ENCODE results near the gene NRXN2. TPM values are rescaled to one million over a fixed set of nuclear protein-coding genes. Genes with fewer than 3 reads are reported as not detected.

NRXN2 gene
- total RNA-seq, 1 donor from 2014 or later: 9.8 TPM

DNA sequence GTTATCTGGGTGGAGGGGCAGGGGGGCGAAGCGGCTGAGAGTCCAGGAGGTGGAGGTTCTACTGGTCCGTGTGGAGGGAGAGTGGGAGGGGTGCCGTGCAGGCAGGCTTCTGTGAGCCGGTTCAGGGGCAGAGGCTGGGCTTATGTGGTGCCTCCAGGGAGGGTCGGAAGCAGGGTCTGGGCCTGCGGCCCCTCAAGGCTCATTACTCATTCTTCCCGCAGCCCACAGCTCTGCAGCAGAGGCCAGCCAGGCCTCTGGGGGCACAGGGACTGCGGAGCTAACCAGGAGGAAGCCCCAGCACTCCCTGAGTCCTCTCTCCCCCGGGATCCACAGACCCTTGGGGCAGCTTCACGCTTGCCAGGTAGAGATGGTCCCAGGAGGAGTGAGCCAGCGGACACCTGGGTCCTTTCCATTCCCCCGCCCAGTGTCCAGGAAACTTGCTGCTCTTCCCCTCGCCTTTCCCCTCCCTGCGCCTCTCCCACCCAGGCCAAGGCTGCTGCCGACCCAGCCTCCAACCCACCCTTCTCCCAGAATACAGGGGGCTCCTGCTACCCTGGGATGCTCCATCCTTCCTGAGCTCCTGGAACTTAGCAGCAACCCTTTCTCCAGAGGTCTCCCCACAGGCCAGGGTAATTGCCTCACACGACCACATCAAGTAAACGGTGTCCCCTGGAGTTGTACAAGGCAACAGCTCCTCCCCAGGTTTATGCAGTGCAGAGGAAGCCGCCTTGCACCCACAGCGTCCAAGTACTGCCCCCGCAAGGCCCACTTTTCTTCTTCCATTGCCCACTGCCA lies 6.3 kb downstream of the NRXN2 start:
- H3K27ac Mint-ChIP-seq: no peak overlapping the region
- H3K4me3 Mint-ChIP-seq: no peak overlapping the region
- H3K4me1 Mint-ChIP-seq: peaks cover under 1% of the 10 kb centered on the region
- TF ChIP-seq, protein P1, sequence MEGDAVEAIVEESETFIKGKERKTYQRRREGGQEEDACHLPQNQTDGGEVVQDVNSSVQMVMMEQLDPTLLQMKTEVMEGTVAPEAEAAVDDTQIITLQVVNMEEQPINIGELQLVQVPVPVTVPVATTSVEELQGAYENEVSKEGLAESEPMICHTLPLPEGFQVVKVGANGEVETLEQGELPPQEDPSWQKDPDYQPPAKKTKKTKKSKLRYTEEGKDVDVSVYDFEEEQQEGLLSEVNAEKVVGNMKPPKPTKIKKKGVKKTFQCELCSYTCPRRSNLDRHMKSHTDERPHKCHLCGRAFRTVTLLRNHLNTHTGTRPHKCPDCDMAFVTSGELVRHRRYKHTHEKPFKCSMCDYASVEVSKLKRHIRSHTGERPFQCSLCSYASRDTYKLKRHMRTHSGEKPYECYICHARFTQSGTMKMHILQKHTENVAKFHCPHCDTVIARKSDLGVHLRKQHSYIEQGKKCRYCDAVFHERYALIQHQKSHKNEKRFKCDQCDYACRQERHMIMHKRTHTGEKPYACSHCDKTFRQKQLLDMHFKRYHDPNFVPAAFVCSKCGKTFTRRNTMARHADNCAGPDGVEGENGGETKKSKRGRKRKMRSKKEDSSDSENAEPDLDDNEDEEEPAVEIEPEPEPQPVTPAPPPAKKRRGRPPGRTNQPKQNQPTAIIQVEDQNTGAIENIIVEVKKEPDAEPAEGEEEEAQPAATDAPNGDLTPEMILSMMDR (IDR thresholded peaks at IDR 0.05; ENCODE audit: unreplicated experiment): no peak
- no peaks in the 10 kb centered on the region for H3K36me3 Mint-ChIP-seq
- H3K9me3 Mint-ChIP-seq: no peaks in the 10 kb centered on the region
- H3K27me3 Mint-ChIP-seq (ENCODE audit: low read depth): peaks cover 89% of the 10 kb centered on the region
- no peak for DNase-seq (ENCODE audit: low spot score in 2 of 2, unreplicated experiment in 2 of 2)

- H3K27me3 Mint-ChIP-seq (ENCODE audit: low read depth): peaks cover 89% of the 10 kb centered on the region
- TF ChIP-seq, protein P1 (IDR thresholded peaks at IDR 0.05; ENCODE audit: unreplicated experiment): no peak
- H3K4me1 Mint-ChIP-seq: peaks cover 5% of the 10 kb centered on the region
Observed at GRCh38 chr11:64715756-64716472, 7.1 kb downstream of the NRXN2 start.

DNA sequence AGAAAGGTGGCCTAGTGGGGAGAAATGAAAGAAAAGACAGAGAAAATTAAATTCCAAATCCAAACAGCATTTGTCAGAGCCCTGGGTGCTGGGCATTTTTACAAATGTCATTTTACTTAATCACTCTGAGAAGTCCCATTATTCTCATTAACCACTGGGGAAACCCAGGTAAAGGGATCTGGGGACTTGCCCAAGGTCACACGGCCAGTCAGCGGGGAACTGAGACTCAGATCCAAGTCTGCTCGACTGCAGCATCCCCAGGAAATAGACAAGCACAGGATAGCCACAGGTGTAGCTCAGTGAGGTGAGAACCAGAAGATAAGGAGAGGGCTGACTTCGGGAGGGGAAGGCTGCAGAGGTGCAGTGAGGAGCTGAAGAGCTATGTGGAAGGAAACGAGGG lies 7.9 kb downstream of the NRXN2 start:
- H3K4me1 Mint-ChIP-seq: peaks cover 7% of the 10 kb centered on the region
- no peak overlapping the region for H3K4me3 Mint-ChIP-seq
- H3K36me3 Mint-ChIP-seq: no peaks in the 10 kb centered on the region
- H3K9me3 Mint-ChIP-seq: no peaks in the 10 kb centered on the region
- DNase-seq (ENCODE audit: low spot score in 2 of 2, unreplicated experiment in 2 of 2): no peak
- TF ChIP-seq, protein P1 (IDR thresholded peaks at IDR 0.05; ENCODE audit: unreplicated experiment): no peak
- H3K27me3 Mint-ChIP-seq (ENCODE audit: low read depth): peaks cover 89% of the 10 kb centered on the region
- no peak overlapping the region for H3K27ac Mint-ChIP-seq

More at GRCh38 chr11:64715756-64716472, 7.1 kb downstream of the NRXN2 start:
- no peaks in the 10 kb centered on the region for H3K9me3 Mint-ChIP-seq
- H3K36me3 Mint-ChIP-seq: no peaks in the 10 kb centered on the region
- no peak overlapping the region for H3K27ac Mint-ChIP-seq
- no peak for DNase-seq (ENCODE audit: low spot score in 2 of 2, unreplicated experiment in 2 of 2)
- no peak overlapping the region for H3K4me3 Mint-ChIP-seq

DNA sequence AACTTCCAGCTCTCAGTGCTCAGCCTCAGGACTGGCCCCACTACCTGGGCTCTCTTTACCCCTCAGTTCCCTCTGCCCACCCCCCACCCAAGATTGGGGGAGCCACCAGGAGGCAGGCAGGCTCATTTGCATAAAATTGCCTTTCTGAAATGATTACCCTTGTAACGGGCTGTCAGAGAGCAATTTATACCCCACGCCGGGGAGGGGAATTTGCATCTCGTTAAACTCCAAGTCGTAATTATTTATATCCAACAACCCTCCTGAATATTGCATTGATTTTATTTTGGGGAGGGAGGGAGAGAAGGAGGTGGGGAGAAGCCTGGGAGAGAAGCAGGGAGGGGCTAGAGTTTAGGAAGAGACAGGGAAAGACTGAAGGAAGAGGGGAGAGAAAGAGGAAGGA lies 8.3 kb downstream of the NRXN2 start:
- H3K27ac Mint-ChIP-seq: no peak overlapping the region
- no peaks in the 10 kb centered on the region for H3K9me3 Mint-ChIP-seq
- TF ChIP-seq, protein P1 (IDR thresholded peaks at IDR 0.05; ENCODE audit: unreplicated experiment): no peak
- H3K4me3 Mint-ChIP-seq: no peak overlapping the region
- no peak for DNase-seq (ENCODE audit: low spot score in 2 of 2, unreplicated experiment in 2 of 2)
- H3K36me3 Mint-ChIP-seq: no peaks in the 10 kb centered on the region
- peaks cover 7% of the 10 kb centered on the region for H3K4me1 Mint-ChIP-seq
- peaks cover 89% of the 10 kb centered on the region for H3K27me3 Mint-ChIP-seq (ENCODE audit: low read depth)

DNA sequence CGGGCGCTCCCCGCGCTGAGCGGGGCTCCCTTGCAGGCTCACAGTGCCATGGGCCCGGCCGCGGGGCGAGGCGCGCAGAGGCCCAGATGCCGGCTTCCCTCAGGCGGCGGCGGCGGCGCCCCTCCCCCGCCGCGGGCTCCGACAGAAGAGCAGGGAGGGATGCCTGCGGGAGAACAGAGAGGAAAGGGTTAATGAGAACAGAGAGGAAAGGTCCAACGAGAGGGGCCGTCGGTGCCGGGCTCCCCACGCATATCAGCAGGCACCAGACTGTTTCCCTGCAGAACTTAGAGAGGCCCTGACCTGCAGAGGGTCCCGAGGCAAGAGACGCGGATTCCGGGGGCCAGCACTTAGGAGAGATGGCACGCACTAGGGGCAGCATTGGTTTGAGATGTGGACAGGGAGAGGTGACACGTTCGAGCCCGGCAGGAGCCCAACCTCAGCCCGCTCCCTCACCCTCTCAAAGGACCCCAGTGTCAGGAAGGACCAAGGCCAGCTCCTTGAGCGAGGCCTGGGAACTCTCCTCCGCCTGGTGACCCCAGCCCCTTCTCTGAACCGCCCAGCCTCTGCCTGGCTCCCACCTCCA lies 9.1 kb downstream of the NRXN2 start:
- no peak overlapping the region for H3K27ac Mint-ChIP-seq
- no peak overlapping the region for H3K4me3 Mint-ChIP-seq
- H3K27me3 Mint-ChIP-seq (ENCODE audit: low read depth): peaks cover 89% of the 10 kb centered on the region
- H3K4me1 Mint-ChIP-seq: peaks cover 7% of the 10 kb centered on the region
- no peak for DNase-seq (ENCODE audit: low spot score in 2 of 2, unreplicated experiment in 2 of 2)
- H3K9me3 Mint-ChIP-seq: no peaks in the 10 kb centered on the region
- H3K36me3 Mint-ChIP-seq: no peaks in the 10 kb centered on the region
- TF ChIP-seq, protein P1 (IDR thresholded peaks at IDR 0.05; ENCODE audit: unreplicated experiment): no peak
